SHP77 (cell line): ENCODE measurements around the gene CD22.

ENCODE experiments used
- DNase-seq, 2 experiments: peaks; one replicate each; lab custom pipeline; 2025; lab: John Stamatoyannopoulos, UW

CD22 gene

GRCh38 chr19:35388277-35389054 lies 59.5 kb downstream of the CD22 start:
- DNase-seq = no peak

- DNase-seq = no peak
Measured at GRCh38 chr19:35389192-35389861, 60.3 kb downstream of the CD22 start.

- DNase-seq = no peak
Measured at GRCh38 chr19:35392742-35393715, 64.0 kb downstream of the CD22 start.

GRCh38 chr19:35395382-35396199 lies 66.6 kb downstream of the CD22 start:
- DNase-seq = peak in 1 of 2 experiments; percentile 47

- no peak for DNase-seq
Measured at GRCh38 chr19:35396240-35396885, 67.4 kb downstream of the CD22 start.
